HAP-1 (cell line): Measurements from ENCODE around the gene CSHL1.
A peak's percentile ranks its signal among the peaks of the same experiment; 100 is the strongest.
"Not testable (repeated sequence)": the region's sequence is repeated elsewhere in the genome, so short reads cannot be mapped to it uniquely, and the experiment has no call there.

ENCODE experiments used
- DNase-seq, 2 experiments: peaks; one replicate each; pipeline ENCODE4 v3.0.0-alpha.2; 2016 to 2020; ENCODE audit warnings: low spot score in 2 of 2
- H3K27me3 ChIP-seq: fragments of 250-450 bp; sonication (Bioruptor Pico); 2 replicates; pipeline ENCODE4 v1.5.1; 2020; ENCODE audit warnings: low read depth, mild to moderate bottlenecking, moderate library complexity
- H3K36me3 ChIP-seq: fragments of 250-450 bp; sonication (Bioruptor Pico); replicated peaks from 2 replicates; pipeline ENCODE4 v1.5.1; 2020; ENCODE audit warnings: mild to moderate bottlenecking
- H3K4me1 ChIP-seq: fragments of 250-450 bp; sonication (Bioruptor Pico); 2 replicates; pipeline ENCODE4 v1.5.1; 2020; ENCODE audit warnings: mild to moderate bottlenecking
- H3K4me3 ChIP-seq: fragments of 250-450 bp; sonication (Bioruptor Pico); 2 replicates; pipeline ENCODE4 v1.5.1; 2020; ENCODE audit warnings: mild to moderate bottlenecking, moderate library complexity
- H3K9me3 ChIP-seq: fragments of 250-450 bp; sonication (Bioruptor Pico); 2 replicates; pipeline ENCODE4 v1.5.1; 2020; ENCODE audit warnings: mild to moderate bottlenecking, moderate library complexity
- in situ Hi-C: fragments of 300-500 bp; cut with MboI; formaldehyde crosslinking; loops from 3 replicates; pipeline ENCODE4 v1.14.3; 2020; ENCODE audit warnings: low sequenced_read_pairs, inconsistent platforms, mixed read lengths

Gene CSHL1

DNA sequence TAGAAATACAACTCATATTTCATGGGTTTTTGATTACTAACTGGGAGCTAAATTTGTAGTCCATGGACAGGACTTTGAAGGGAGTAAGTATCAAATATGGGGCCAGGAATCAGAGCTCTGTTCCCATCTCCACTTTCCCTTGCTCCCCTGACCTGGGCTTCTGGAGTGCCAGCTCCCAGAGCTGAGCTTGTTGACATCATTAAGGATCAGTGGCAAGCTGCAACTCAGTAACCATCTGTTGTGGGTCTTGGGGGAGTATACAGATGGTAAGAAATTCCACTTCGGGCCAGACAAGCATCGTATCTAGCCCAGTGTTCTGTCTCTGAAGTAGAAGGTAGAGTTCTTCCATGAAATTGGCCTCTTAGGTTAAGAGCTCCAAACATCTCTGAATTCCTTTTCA lies 9.1 kb downstream of the CSHL1 start:
- not testable (repeated sequence) for H3K4me3 ChIP-seq, DNase-seq, H3K4me1 ChIP-seq, H3K9me3 ChIP-seq, H3K36me3 ChIP-seq, H3K27me3 ChIP-seq
- in situ Hi-C loops = loop anchor here (25.0 kb wide), 1 partner anchor 385 kb away; no protein-coding TSS in a partner anchor

DNA sequence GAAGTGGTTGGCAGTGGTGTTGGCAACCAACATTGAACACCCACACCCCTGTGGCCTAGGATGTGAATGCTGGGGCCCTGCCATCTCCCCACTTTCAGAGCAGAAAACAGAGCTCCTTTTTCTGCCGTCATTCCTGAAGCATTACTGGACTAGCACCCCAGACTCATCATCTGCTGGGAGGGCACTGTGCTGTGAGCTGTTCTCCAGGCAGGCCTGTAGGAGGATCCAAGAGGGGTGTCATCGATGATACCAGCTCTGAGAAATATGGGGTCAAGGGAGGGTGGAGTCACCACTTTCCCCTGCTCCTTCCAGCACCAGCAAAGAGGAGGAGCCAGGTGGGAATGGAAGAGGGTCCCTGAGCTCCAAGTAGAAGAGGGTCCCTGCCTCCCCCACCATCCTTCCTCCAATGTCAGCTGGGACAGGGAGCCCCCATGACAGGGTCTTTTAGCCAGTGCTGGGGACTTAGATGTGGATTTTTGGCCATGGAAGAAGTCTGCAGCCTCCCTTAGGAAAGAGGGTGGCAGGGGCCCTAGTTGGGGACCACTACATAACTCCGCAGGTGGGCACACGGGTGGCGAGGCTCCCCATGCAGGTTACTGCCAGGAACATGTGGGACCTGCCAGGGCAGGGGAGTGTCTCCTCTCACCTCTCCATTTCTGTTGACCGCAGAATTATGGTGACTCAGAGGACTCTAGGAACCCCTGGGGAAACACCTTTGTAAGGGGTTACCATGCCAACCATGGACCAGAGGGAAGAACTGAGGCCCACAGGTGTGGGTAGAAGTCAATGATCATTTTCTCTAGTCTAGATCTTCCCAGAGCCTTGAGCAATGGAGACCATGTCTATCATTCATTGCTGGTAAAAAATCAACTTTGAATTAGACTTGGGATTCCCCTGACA lies 11.9 kb downstream of the CSHL1 start:
- DNase-seq, H3K4me3 ChIP-seq, in situ Hi-C loops, H3K4me1 ChIP-seq, H3K9me3 ChIP-seq, H3K27me3 ChIP-seq, H3K36me3 ChIP-seq: not testable (repeated sequence)

DNA sequence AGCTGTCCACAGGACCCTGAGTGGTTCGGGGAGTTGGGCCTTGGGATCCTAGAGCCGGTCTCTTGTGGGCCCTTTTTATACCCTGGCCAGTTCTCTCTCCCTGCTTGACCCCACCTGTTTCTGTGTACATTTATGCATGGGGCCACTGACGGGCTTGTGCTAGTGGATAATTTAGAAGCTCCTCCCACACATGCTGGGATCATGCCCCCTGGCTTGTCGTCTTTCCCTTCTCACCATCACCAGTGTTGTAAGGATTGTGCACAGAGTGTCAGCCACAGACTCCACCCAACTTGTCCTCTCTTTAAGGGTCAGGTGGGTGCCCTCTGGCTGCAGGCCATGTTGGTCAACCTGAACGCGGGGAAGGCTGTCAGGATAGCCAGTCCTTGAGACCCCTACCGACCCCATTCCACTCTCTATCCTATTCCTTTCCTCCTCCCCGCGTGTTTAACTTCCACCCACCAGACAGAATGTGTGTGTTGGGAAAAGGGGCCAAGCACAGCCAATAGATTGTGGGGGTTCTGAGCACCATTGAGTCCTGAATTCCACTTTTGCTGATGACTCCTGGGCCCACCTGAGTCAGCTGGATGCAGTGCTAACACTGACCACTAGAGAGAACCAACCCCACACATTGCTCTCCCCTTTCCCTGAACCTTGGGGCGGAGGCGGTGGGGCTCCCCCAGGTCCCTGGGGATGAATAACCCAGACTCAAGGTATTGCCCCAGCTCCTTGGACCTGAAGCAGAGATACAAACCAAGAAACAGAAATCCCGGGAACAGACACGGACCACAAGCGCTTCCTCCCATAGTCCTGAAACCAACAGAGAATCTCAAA lies 14.3 kb downstream of the CSHL1 start, which contains the start of gene CSH1:
TSS of gene CSH1 (minus strand) at position 51 of the 831 bp plus-strand sequence. CDS start 63 bp downstream, outside the sequence.
- H3K36me3 ChIP-seq, H3K4me3 ChIP-seq, H3K9me3 ChIP-seq, DNase-seq, H3K4me1 ChIP-seq, in situ Hi-C loops: not testable (repeated sequence)
- H3K27me3 ChIP-seq = peaks cover 12% of the 10 kb centered on the region

DNA sequence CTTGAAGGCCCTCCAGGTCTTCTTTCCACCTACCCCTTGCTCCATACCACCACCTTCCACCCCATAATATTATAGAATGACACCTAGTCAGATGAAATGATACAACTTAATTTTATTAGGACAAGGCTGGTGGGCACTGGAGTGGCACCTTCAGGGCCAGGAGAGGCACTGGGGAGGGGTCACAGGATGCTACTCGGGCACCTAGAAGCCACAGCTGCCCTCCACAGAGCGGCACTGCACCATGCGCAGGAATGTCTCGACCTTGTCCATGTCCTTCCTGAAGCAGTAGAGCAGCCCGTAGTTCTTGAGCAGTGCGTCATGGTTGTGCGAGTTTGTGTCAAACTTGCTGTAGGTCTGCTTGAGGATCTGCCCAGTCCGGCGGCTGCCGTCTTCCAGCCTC lies 16.2 kb downstream of the CSHL1 start:
- peaks cover 12% of the 10 kb centered on the region for H3K27me3 ChIP-seq
- H3K9me3 ChIP-seq, H3K4me3 ChIP-seq, in situ Hi-C loops, H3K4me1 ChIP-seq, DNase-seq, H3K36me3 ChIP-seq: not testable (repeated sequence)

DNA sequence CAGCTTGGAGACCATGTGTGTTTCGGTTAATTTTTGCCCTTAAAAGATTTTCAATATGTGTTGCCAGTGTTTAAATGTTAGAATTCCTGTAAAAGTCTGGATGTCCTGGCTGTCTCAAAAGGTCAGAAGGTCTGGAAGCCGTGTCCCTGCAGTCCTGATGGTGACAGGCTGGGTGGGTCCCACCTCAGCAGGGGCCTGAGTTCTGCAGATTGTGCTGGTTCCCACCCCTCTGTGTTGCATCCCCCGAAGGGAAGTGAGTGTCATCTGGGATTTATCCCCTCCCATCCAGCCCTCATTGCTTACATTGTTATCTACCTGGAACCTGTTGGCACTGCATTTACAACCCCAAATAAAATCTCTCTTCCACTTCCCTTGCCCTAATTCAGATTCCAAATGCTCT lies 17.0 kb downstream of the CSHL1 start:
- in situ Hi-C loops, H3K4me1 ChIP-seq, H3K9me3 ChIP-seq, DNase-seq, H3K4me3 ChIP-seq, H3K36me3 ChIP-seq: not testable (repeated sequence)
- peaks cover 12% of the 10 kb centered on the region for H3K27me3 ChIP-seq

DNA sequence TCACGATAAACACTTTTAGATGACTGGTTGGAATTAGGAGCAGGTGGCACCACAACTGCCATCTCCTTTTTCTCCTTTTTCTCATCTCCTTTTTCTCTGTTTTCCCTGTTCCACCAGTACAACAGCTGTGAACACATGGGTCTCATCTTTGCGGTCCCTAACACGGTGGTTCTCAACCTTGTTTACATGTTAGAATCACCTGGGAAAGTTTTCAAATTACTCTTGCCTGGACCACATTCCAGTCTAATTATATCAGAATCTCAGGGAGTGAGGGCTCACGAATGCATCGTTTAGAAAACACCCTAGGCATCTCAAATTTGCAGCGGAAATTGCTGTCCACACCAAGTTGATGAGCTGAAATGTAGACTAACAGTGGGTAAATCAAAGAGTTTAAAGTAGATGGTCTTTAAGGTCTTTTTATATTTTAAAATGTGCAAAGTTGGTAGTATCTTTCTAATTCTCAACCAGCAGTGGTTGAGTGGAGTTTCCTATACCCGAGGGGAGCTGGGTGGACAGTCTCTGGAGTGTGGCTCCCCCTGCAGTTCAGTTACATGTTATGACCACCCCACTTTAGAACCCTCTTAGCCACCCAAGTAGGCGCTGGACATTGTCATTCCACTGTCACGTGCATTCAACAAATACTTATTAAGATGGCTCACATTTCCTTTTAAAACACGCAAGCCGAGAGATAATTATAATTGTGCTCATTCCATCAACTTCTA lies 18.6 kb downstream of the CSHL1 start:
- H3K9me3 ChIP-seq, in situ Hi-C loops, H3K4me1 ChIP-seq, H3K36me3 ChIP-seq, H3K4me3 ChIP-seq: not testable (repeated sequence)
- H3K27me3 ChIP-seq = peaks cover 12% of the 10 kb centered on the region
- peak in 1 of 2 experiments; percentile 35 for DNase-seq

DNA sequence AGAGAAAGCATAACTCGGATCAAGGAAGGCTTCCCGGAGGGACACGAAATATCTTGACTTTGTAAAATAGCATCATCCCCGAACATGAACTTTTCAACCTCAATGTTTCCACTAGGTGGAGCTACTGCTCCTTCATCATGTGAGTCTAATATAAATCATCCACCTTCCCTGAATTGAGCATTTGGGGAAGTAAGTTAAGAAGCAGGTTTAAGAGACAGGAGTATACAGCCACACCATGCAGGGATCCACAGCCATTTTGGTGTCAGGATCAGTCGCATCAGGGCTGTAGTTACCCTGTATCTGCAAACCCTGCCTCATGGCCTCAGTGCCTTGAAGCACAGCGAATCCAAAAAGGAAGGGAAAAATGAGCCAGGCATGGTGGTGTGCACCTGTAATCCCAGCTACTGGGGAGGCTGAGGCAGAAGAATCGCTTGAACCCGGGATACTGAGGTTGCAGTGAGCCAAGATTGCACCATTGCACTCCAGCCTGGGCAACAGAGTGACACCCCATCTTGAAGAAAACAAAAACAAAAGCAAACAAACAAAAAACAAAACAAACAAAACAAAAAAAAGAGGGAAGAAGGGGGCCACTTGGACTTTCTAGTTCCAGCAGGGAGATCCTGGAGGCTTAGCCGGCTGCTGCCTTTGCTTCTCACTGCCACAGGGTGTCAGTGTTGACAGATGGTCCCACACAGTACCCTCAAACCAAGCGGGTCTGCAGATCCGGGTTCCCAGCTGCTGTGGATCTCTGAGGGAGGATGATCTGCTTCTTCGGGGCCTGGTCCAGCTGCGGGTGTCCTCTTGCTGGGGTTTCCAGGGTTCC lies 21.8 kb downstream of the CSHL1 start:
- H3K4me3 ChIP-seq, H3K9me3 ChIP-seq, H3K36me3 ChIP-seq, in situ Hi-C loops, H3K4me1 ChIP-seq: not testable (repeated sequence)
- DNase-seq = peak in 1 of 2 experiments; percentile 62
- H3K27me3 ChIP-seq = peaks cover 12% of the 10 kb centered on the region

DNA sequence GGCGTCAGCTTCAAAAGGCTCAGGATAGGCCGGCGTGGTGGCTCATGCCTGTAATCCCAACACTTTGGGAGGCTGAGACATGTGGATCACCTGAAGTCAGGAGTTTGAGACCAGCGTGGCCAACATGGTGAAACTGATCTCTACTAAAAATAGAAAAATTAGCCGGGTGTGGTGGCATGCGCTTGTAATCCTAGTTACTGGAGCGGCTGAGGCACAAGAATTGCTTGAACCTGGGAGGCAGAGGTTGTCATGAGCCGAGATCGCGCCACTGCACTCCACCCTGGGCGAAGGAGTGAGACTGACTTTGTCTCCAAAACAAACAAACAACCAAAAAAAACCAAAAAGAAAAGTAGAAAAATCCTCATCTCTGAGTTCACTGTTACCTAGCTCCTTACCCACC lies 25.9 kb downstream of the CSHL1 start:
- H3K36me3 ChIP-seq, H3K4me3 ChIP-seq, DNase-seq, H3K9me3 ChIP-seq, H3K4me1 ChIP-seq, H3K27me3 ChIP-seq, in situ Hi-C loops: not testable (repeated sequence)

DNA sequence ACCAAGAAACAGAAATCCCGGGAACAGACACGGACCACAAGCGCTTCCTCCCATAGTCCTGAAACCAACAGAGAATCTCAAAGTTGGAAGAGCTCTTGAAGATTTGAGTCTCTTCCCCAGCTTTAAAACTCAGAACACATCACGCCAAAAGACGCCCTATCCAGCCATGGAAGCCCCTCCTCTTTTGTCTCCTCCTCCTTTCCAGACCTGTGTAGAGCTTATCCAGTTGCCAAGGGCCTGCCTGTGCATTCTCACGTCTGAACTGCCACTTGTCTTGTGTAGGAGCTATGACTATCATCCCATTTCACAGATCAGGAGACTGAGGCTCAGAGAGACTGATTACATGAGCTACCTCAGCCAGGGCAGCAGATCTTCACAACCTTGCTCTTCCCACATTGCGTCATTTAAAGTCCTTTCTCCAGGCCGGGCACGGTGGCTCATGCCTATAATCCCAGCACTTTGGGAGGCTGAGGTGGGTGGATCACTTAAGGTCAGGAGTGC lies 28.4 kb downstream of the CSHL1 start:
- DNase-seq, H3K4me1 ChIP-seq, H3K9me3 ChIP-seq, H3K27me3 ChIP-seq, in situ Hi-C loops, H3K36me3 ChIP-seq, H3K4me3 ChIP-seq: not testable (repeated sequence)

DNA sequence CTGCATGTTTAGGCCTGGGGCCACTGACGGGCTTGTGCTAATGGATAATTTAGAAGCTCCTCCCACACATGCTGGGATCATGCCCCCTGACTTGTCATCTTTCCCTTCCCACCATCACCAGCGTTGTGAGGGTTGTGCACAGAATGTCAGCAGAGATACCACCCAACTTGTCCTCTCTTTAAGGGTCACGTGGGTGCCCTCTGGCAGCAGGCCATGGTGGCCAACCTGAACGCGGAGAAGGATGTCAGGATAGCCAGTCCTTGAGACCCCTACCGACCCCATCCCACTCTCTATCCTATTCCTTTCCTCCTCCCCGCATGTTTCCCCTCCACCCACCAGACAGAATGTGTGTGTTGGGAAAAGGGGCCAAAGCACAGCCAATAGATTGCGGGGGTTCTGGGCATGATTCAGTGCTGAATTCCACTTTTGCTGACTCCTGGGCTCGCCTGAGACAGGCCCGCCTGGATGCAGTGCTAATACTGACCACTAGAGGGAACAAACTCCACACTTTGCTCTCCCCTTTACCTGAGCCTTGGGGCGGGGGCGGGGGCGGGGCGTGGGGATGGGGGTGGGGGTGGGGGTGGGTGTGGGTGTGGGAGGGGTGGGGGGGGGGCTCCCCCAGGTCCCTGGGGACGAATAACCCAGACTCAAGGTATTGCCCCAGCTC lies 29.0 kb downstream of the CSHL1 start, which contains the start of gene GH2:
TSS of gene GH2 (minus strand) at position 10 of the 667 bp plus-strand sequence. CDS start 143 bp downstream, outside the sequence.
- in situ Hi-C loops = no loop called here

DNA sequence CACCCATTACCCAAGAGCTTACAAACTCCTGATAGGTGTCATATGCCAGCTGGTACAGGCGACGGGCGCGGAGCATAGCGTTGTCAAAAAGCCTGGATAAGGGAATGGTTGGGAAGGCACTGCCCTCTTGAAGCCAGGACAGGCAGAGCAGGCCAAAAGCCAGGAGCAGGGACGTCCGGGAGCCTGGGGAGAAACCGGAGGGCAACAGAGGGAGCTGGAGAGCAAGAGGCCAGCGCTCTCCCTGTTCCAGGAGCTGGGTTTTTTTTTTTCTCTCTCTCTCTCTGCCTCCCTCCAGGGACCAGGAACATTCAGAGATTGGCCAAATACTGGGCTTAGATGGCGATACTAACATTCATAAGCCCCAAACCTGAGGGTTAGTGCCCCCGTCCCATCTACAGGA lies 29.7 kb downstream of the CSHL1 start:
- H3K36me3 ChIP-seq, H3K9me3 ChIP-seq, H3K27me3 ChIP-seq, H3K4me3 ChIP-seq, DNase-seq, H3K4me1 ChIP-seq, in situ Hi-C loops: not testable (repeated sequence)

More for the DNA sequence above, 29.0 kb downstream of the CSHL1 start, which contains the start of gene GH2:
- no peaks in the 10 kb centered on the region for H3K4me1 ChIP-seq
- peak; percentile 34 to 78 for DNase-seq
- peaks cover 1% of the 10 kb centered on the region; the same call in 1 of the 2 replicates for H3K27me3 ChIP-seq
- H3K36me3 ChIP-seq = no peaks in the 10 kb centered on the region
- no peaks in the 10 kb centered on the region for H3K9me3 ChIP-seq
- H3K4me3 ChIP-seq = no peak within 1 kb of the TSS

DNA sequence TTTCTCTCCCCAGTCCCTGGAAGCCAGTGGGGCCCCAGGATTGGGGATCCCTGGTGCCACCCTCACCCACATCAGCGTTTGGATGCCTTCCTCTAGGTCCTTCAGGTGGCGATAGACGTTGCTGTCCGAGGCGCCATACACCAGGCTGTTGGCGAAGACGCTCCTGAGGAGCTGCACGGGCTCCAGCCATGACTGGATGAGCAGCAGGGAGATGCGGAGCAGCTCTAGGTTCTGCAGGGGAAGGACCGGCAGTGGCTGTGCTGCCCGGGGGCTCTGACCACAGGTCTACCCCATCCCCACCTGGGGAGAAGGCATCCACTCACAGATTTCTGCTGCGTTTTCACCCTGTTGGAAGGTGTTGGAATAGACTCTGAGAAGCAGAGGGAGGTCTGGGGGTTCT lies 30.4 kb downstream of the CSHL1 start:
- no peak overlapping the region for H3K4me3 ChIP-seq
- DNase-seq = no peak
- no peaks in the 10 kb centered on the region for H3K4me1 ChIP-seq
- H3K27me3 ChIP-seq = peaks cover 3% of the 10 kb centered on the region; the same call in 1 of the 2 replicates
- no peaks in the 10 kb centered on the region for H3K9me3 ChIP-seq
- in situ Hi-C loops = no loop called here
- H3K36me3 ChIP-seq = no peaks in the 10 kb centered on the region
